Neuron (in vitro differentiated cells): Measurements from ENCODE around the gene COL23A1.

ENCODE experiments used
- H2AFZ ChIP-seq: one replicate; pipeline ENCODE4 v1.6.1; 2013; ENCODE audit warnings: low read depth, mild to moderate bottlenecking, inconsistent platforms, low read length, moderate library complexity
- H3K27me3 ChIP-seq: one replicate; pipeline ENCODE4 v1.6.1; 2013; ENCODE audit warnings: low read length; ENCODE audit not compliant: insufficient read depth
- H3K36me3 ChIP-seq: one replicate; pipeline ENCODE4 v1.6.1; 2013; ENCODE audit warnings: low read length; ENCODE audit not compliant: insufficient read depth
- H3K4me1 ChIP-seq: one replicate; pipeline ENCODE4 v1.6.1; 2013; ENCODE audit warnings: low read length; ENCODE audit not compliant: insufficient read depth
- H3K4me3 ChIP-seq: 2 replicates; pipeline ENCODE4 v1.5.1; 2013; ENCODE audit warnings: mild to moderate bottlenecking, low read length, moderate library complexity
- H3K9me3 ChIP-seq: one replicate; pipeline ENCODE4 v1.6.1; 2013; ENCODE audit warnings: low read length

COL23A1 gene

GRCh38 chr5:178403956-178404600, 186.1 kb downstream of the COL23A1 start:
- Histone ChIP-seq H2AFZ (no peak overlapping the region), H3K9me3 (no peaks in the 10 kb centered on the region), H3K27me3 (no peaks in the 10 kb centered on the region), H3K36me3 (no peaks in the 10 kb centered on the region), H3K4me3 (no peak overlapping the region), H3K4me1 (no peaks in the 10 kb centered on the region)

DNA sequence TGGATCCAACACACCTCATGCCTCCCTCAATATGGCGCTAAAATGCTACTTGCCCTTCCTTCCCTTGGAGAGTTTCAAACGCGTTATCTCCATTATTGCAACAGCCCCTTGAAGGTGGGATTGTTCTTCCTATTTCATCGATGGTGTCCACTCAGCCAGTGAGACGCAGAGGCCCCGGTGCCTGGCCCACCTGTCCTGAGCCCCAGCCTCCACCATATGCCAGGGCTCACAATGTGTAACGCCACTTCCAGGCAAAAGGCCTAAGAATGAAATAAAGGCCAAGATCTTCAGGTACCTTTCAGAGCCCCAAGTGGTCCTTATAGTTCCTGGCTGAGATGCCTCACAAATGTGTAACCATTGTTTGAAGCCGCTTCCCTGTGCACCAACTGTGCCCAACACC, 186.8 kb downstream of the COL23A1 start:
- Histone ChIP-seq H3K36me3 (no peaks in the 10 kb centered on the region), H3K27me3 (no peaks in the 10 kb centered on the region), H3K4me1 (no peaks in the 10 kb centered on the region), H2AFZ (no peak overlapping the region), H3K4me3 (no peak overlapping the region), H3K9me3 (no peaks in the 10 kb centered on the region)

DNA sequence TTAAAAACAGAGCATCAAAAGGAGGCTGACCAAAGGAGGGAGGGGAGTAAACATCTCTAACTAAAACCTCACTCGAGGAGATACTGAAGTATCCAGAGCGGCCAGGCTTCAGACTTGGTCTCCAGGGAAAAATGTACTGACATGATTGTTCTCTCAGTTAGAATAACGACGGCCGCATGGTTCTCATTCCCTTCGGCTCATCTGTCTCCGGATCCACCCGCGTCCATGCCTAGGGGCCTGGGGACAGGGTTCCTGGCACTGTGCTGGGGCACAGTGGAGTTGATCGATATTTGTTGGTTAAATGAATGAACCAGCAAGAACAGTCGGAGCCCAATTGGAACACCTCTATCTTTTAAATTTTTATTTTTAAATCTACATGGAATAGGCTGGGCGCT, 190.5 kb downstream of the COL23A1 start:
- Histone ChIP-seq H3K27me3 (no peaks in the 10 kb centered on the region), H3K9me3 (no peaks in the 10 kb centered on the region), H3K36me3 (no peaks in the 10 kb centered on the region), H2AFZ (no peak overlapping the region), H3K4me1 (no peaks in the 10 kb centered on the region), H3K4me3 (no peak overlapping the region)

DNA sequence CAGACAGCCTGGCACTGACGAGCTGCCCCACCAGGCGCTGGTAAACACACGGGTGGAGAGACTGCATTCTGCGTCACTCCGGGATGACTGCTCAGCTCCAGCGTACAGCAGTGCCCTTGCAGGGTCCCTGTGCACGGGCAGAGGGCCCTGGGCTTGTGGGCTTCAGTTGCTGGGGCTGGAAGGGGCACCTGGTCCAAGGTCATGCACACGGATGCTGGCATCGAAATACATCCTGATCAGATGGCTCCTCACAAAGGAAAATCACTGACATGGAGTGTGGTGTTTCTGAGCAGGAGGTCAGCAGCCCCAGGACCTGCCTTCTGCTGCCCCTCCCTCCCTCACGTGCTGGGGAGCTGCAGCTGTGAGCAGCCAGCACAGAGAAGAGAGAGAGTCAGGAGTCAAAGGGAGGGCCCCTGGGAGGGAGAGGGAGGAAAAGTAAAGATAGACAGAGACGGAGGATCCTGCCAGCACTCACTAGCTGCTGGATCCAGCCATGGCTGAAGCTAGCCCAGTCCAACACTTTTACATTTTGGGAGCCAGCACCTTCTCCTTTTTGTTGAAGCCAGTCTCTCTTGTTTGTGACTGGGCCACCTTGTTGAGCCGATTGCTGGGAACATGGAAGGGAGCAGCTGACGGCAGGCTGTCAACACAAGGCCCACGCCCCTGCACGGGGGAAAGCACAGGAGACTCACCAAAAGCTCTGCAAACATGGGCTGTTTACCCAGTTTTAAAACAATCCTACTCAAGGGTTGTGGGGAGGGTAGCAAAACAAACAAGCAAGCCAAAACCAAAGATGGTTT, 191.1 kb downstream of the COL23A1 start:
- H3K9me3 ChIP-seq, result no peaks in the 10 kb centered on the region
- no peaks in the 10 kb centered on the region for H3K36me3 ChIP-seq
- no peaks in the 10 kb centered on the region for H3K27me3 ChIP-seq
- H3K4me3 ChIP-seq, result no peak overlapping the region
- H2AFZ ChIP-seq, result no peak overlapping the region
- H3K4me1 ChIP-seq, result no peaks in the 10 kb centered on the region

GRCh38 chr5:178396796-178397720, 193.1 kb downstream of the COL23A1 start:
- H3K4me1 ChIP-seq, result no peaks in the 10 kb centered on the region
- no peak overlapping the region for H2AFZ ChIP-seq
- no peaks in the 10 kb centered on the region for H3K9me3 ChIP-seq
- no peak overlapping the region for H3K4me3 ChIP-seq
- no peaks in the 10 kb centered on the region for H3K27me3 ChIP-seq
- no peaks in the 10 kb centered on the region for H3K36me3 ChIP-seq

DNA sequence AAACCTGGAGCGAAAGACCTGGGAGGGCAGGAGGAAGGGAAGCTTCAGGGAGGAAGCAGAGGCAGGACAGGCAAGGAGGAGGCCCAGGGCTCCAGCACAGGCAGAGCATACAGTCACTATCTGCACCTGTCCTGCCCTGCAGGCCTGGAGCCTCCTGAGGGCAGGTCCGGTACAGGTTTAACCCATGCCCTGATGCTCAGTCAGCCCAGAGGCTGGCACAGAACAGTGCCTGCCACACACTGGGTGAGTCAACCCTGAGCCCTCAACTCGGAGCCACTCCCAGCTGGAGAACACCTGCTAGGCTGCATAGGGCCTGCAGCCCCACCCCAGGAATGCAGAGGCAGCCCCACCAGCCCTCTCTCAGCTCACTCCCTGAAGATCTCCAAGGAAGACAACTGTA, 196.1 kb downstream of the COL23A1 start:
- H2AFZ ChIP-seq, result no peak overlapping the region
- no peaks in the 10 kb centered on the region for H3K4me1 ChIP-seq
- peaks cover 2% of the 10 kb centered on the region for H3K9me3 ChIP-seq
- H3K36me3 ChIP-seq, result no peaks in the 10 kb centered on the region
- H3K27me3 ChIP-seq, result no peaks in the 10 kb centered on the region
- H3K4me3 ChIP-seq, result no peak overlapping the region

DNA sequence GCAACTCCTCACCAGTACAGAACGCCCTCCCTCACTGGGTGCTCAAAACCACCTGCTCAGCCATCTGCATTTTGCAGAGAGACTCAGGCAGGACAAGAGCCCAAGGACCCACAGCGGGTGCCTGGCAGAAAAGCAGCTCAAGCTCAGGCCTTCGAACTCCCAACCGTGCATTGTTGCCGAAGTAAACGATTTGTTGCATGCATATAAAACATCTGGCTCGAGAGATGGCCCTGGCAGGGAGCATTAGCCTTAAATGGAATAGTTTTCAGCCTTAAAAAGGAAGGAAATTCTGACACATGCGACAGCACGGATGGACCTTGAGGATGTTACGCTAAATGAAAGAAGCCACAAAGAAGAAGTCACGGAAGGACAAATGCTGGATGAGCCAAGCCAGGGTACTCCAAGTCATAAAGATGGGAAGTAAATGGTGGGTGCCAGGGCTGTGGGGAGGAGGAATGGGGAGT, 197.2 kb downstream of the COL23A1 start:
- no peak overlapping the region for H2AFZ ChIP-seq
- H3K4me1 ChIP-seq, result no peaks in the 10 kb centered on the region
- no peaks in the 10 kb centered on the region for H3K36me3 ChIP-seq
- H3K4me3 ChIP-seq, result no peak overlapping the region
- no peaks in the 10 kb centered on the region for H3K27me3 ChIP-seq
- H3K9me3 ChIP-seq, result peaks cover 2% of the 10 kb centered on the region

GRCh38 chr5:178392386-178392785, 197.8 kb downstream of the COL23A1 start:
- Histone ChIP-seq H3K9me3 (peaks cover 2% of the 10 kb centered on the region), H3K36me3 (no peaks in the 10 kb centered on the region), H3K4me3 (no peak overlapping the region), H2AFZ (no peak overlapping the region), H3K4me1 (peaks cover 6% of the 10 kb centered on the region), H3K27me3 (no peaks in the 10 kb centered on the region)

- Histone ChIP-seq H3K4me1 (peaks cover 7% of the 10 kb centered on the region), H3K36me3 (no peaks in the 10 kb centered on the region), H3K27me3 (no peaks in the 10 kb centered on the region), H3K9me3 (peaks cover 2% of the 10 kb centered on the region), H3K4me3 (no peak overlapping the region), H2AFZ (no peak overlapping the region)
Measured at GRCh38 chr5:178391480-178391879, 198.7 kb downstream of the COL23A1 start.

DNA sequence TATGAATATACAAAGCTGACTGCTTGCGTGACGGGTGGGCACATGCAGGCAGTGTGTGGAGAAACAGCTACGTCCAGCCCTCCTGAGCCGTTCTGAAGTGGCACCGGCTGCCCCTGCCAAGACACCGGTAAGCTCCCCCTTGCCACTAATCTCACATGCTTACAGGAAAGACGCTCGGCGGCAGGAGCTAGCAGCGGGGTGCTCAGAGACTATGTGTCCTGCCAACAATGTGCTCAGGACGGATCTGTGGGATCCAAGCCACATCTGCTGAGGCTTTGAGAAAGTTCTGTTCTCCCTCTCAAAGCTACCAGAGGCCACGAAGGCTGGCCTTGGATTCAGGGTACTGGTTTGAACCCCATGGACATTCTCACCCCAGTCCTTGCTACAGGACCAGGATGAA, 200.4 kb downstream of the COL23A1 start:
- no peak overlapping the region for H2AFZ ChIP-seq
- no peaks in the 10 kb centered on the region for H3K27me3 ChIP-seq
- no peak overlapping the region for H3K4me3 ChIP-seq
- H3K36me3 ChIP-seq, result no peaks in the 10 kb centered on the region
- peaks cover 2% of the 10 kb centered on the region for H3K9me3 ChIP-seq
- peaks cover 7% of the 10 kb centered on the region for H3K4me1 ChIP-seq

DNA sequence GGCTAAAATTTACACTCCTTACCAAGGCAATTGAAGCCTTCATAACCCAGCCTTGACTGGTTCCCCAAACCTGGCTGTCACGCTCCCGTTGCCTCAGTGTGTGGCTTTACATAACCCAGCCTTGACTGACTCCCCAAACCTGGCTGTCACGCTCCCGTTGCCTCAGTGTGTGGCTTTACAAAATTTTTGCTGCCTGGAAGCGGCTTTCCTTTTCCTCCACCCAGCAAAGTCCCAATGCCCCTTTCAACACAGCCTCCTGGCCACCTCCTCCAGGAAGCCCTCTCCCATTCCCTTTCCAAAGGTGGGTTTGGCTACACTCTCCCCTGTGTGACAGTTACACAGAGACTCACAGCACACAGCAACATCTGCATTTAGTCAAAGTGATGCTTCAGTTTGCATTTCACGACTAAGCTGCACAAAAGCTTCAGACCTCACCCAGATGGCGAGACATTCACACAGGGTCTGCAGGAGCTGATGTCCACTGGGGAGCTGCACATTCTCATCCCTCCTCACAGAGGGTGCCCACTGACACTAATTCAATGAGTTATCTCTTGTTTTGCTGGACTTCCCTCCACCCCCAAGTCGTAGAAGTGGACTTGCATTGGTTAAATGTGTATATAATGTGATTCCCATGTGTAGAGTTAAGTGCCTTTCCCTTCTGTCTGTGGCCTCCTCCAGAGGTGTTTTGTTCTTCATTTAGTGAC, 201.0 kb downstream of the COL23A1 start:
- H3K9me3 ChIP-seq, result peaks cover 2% of the 10 kb centered on the region
- no peak overlapping the region for H3K4me3 ChIP-seq
- no peak overlapping the region for H2AFZ ChIP-seq
- H3K4me1 ChIP-seq, result peaks cover 7% of the 10 kb centered on the region
- H3K27me3 ChIP-seq, result no peaks in the 10 kb centered on the region
- no peaks in the 10 kb centered on the region for H3K36me3 ChIP-seq

DNA sequence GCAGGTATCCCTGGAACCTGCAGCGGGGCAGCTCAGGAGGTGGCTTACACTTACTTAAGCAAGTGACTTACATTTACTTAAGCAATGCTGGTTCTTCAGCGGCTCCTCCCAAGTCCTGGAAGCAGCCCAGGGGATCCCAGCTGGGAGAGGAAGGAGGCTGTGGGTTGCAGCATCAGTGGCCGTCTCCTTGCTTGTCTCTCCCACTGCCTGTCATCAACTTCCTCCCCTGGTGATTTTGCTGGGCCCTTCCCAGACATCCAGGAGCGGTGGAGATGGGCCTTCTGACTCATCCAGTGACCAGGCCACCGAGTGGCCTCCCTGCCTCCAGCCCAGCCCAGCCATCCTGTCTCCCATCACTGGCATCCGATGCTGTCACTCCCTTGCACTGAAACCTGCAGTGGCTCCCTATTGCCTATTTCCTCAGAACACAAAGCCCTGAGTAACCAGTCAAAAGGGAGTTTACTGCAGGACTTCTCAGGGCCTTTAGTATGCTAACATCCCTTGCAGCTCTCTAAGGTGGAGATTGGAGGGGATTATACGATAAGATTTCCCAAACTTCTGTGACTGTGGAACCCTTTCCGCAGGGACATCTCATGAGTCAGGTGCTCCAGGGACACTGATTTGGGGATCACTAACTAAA, 201.7 kb downstream of the COL23A1 start:
- Histone ChIP-seq H3K9me3 (peaks cover 2% of the 10 kb centered on the region), H2AFZ (no peak overlapping the region), H3K4me1 (peaks cover 7% of the 10 kb centered on the region), H3K4me3 (no peak overlapping the region), H3K36me3 (no peaks in the 10 kb centered on the region), H3K27me3 (no peaks in the 10 kb centered on the region)
